A204.1 (cell line): ENCODE measurements around the gene FGD4.
A peak's percentile ranks its signal among the peaks of the same experiment; 100 is the strongest.

Experiments used
- FAIRE-seq: peaks from 2 replicates; lab custom pipeline; 2012; peaks lifted over from hg19 to GRCh38; lab: Jason Lieb, UNC

The FGD4 gene

GRCh38 chr12:32399370-32400113, at the start of gene FGD4:
Gene FGD4, plus strand, starts transcription at chr12:32399558.
- no peak for FAIRE-seq

- FAIRE-seq: no peak
These were observed 45.8 kb upstream of the FGD4 start for GRCh38 chr12:32353540-32353939.

- FAIRE-seq: no peak
These were observed 41.6 kb upstream of the FGD4 start for GRCh38 chr12:32357601-32358249.

DNA sequence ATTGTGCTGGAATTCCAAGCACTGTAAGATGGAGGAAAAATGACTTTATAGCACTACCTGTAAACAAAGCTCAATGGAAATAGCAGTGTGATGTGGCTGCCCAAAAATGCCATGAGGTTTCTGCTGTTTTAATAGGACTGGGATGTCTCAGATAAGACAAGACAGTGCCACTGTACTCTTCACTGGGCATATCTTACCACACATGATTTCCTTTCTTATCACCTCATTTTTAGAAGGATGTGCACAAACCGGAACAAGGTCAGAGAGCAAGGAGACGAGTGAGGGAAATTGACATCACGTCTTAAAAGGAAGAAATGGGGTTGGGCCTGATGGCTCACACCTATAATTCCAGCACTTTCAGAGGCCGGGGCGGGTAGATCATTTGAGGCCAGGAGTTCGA, 38.4 kb upstream of the FGD4 start:
- no peak for FAIRE-seq

DNA sequence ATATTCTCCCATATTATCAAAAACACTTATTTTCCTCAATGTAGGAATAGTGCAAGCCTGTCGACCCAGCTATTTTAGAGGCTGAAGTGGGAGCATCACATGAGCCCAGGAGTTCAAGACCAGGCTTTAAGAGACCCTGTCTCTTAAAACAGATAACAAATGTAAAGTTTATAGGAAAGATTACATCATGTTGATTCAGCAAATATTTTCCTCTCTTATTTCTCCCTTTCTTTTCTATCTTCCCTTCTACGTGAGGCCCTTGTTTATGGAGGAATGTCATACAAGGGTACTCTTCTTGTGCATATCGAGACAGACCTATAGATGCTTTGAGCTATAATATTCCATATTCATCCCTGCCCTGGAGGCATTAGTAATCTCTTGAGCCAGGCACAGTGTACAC, 36.5 kb upstream of the FGD4 start:
- no peak for FAIRE-seq

GRCh38 chr12:32365473-32366064, 33.8 kb upstream of the FGD4 start:
- peak; percentile 94 for FAIRE-seq

DNA sequence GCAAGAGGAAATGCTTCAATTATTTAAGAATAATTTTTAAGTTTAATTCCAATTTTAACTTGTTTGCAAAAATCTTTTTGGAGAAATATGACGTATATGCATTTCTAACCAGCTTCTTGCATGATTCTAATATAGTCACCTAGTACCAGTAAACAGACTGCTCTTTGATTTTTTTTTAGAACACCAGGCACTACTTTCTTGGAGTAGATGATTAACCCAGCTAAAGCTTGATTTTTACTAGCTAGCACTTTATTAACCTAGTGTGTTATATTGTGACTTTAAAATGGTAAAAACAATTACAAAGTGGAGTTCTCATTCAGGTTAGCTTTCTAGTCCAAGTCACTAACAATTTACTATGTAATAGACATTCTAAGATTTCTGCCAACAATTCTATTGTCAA, 32.6 kb upstream of the FGD4 start:
- FAIRE-seq: no peak

- no peak for FAIRE-seq
These were observed 32.0 kb upstream of the FGD4 start for GRCh38 chr12:32367381-32367780.

- no peak for FAIRE-seq
These were observed 30.2 kb upstream of the FGD4 start for GRCh38 chr12:32369202-32369601.

DNA sequence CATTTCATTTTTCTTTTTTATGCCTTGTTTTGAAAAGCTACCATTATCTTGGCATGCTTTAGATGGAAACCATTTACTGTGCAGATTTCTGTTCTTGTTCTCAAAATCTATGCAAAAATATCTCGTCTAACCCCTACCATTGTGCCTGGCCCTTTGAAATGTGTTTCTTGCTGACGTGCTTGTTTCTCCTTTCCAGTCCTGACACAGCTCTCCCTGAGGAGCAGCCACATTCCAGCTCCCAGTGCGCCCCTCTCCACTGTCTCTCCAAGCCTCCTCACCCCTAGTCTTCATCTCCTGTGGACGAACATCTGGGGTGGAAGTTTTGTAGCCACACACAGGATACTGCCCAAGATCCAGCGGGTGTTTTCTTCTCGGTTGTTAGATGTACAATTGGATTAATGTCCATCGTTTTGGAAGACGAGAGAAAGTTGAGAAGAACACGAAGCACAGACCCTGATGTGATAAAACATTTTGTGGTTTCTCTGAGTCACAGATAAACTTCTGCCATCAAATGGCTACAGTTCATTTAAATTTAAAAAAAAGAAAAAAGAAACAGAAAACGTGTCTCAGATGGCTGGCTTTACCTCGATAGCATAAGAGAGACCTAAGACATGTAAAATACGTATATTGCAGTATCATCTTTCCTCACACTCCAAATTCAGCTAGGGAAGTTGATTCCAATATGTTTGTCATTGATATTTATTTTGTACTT, 21.9 kb upstream of the FGD4 start:
- FAIRE-seq: no peak

DNA sequence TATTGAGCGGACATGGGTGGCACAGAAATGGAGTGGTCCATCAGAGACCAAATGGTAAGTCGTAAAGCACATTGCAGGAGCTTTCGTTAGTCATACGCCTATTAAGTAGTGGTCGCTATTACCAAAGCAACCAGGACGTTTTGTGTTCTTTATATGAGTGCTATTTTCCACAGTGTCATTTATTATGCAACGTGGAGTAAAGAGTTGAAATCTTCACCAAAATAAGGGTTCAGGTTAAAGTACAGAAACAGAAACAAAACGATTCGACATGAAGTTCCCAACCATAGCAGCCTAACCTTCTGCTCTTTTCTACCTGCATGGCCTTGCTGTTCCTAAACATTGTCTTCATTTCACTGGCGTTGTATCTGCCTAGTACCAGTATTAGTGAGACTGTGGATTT, 20.1 kb upstream of the FGD4 start:
- no peak for FAIRE-seq

DNA sequence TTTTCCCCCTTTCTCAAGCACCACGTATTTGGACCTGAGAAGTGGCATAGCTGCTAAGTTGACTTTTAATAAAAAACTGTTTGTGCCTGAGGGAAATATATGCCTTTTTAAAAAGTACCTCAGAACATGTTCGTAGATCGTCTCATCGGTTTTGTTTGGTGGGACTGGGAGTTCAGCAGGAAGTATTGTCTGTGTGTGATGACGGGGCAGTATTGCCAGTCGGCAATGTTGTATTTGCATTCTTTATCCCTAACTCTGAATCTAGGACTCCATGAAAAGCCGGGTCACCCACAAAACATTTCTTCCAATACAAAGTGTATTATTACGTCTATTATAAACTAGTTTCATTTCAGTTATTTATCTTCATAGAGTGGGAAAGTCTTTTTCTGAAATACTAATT, 19.7 kb upstream of the FGD4 start:
- no peak for FAIRE-seq

DNA sequence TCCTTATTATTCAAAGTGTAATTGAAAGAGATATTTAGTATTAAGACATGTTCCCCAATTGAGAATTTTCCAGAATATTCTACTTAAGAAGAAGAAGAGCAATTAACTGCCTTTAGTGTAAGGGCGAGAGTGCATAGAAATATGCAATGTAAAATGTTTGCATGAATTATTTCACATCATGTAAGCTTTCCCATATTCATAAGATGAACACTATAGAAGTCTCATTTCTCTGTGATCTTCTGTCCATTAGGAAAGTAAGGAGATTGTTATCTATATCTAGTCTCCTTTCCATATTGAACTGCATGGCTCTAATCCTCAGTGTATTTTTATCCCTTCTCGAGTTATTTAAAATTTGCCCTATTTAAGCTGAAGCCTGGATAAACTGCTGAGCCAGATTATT, 17.1 kb upstream of the FGD4 start:
- no peak for FAIRE-seq

GRCh38 chr12:32390572-32391219, 8.7 kb upstream of the FGD4 start:
- no peak for FAIRE-seq

DNA sequence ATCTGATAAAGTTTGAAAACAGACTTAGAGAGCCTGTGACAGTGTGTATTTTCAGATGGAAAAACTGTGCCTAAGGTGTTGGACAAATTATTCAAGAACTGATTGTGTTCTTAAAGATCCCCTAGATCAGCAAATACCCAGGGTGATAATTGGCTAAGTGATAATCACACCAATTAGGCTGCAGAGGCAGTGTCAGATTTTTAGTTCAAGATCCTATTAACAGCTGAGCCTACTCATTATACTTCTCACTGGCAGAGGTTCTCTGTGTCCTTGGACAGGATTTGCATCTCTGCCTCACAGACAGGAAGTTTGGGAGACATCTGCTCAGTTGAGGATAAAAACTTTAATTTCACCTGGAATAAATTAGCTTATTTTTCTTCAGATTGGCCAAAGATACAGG, 4.3 kb upstream of the FGD4 start:
- no peak for FAIRE-seq

DNA sequence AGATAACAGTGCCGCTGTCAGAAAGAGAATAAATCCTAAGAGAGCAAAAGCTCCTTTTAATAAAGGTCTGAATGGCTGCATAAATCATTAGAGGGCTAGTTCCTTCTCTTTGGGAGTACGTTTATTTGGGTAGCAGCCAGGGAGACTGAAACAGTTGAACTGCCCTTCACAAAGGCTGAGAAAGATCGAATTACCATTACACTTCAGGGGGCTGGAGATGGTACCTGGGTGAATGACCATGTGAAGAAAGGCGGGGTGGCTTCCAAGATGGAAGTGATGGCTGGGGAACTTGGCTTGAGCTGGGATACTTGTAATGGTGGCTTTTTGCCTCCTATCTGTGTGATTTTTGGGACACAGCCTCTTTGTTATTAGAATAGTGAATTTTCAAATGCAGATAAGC, 1.7 kb upstream of the FGD4 start:
- no peak for FAIRE-seq

- no peak for FAIRE-seq
These were observed 1.2 kb upstream of the FGD4 start for GRCh38 chr12:32398181-32398580.

- FAIRE-seq: no peak
These were observed 465 bp upstream of the FGD4 start for GRCh38 chr12:32398816-32399369.

DNA sequence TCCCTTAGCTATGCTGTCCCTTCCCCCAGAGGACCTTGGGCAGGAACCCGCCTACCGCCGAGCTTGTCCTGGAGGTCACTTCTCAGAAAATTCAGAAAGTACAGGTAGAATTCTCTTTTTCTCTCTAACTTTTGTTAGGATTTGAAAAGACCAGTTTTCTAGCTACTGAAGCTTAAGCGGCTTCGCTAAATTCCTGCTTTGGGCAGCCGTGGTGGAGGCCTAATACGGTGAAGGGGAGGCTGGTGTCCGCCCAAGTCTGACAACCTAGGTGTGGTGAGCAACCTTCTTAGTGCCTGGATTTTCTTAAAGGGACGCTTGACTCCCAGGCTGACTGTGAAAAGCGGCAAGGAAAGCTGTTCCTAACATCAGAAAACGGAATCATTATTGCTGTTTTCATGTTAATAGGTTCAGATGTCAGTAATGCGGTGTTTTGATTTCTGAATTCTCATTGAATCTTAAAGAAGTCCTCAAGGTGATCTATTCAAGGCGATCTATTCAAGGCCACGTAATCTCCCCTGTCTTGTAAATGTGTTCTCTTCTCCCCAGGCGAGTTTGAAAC, 835 bp downstream of the FGD4 start:
- FAIRE-seq: no peak

- no peak for FAIRE-seq
These were observed 1.5 kb downstream of the FGD4 start for GRCh38 chr12:32400866-32401265.

- FAIRE-seq: no peak
These were observed 2.8 kb downstream of the FGD4 start for GRCh38 chr12:32402170-32402569.

GRCh38 chr12:32402946-32403345, 3.6 kb downstream of the FGD4 start:
- FAIRE-seq: no peak
